ENCODE measurements around the gene DDX51. TPM values are rescaled to one million over a fixed set of nuclear protein-coding genes. Genes with fewer than 3 reads are reported as not detected.

Gene DDX51
- total and polyA plus RNA-seq, 2 of the 4 experiments (the other 2 are of a cell fraction) = 3.8 to 14.5 TPM

DNA sequence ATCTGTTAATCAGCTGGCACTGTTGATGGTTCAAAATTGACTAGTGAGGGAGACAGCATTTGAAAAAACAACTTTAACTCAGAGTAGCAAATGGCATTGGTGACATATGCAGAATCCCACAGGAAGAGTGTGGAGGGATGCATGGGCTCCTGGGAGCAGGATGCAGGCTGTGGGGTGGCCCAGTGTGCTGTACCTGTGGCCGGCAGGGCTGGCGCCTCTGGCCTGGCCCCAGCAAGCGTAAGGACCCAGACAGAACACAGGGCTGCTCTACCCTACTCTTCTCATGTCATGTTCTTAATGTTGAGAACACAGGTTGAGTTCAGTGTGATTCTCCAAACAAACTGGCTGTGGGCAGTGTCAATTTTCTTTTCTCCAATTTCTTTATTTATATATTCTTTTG, 33.4 kb downstream of the DDX51 start:
- H3K9me3 ChIP-seq (ENCODE audit: control insufficient read depth, insufficient read depth, low read length) = no peaks in the 10 kb centered on the region
- CTCF ChIA-PET = no interaction called here
- H2BK15ac ChIP-seq (ENCODE audit: low read depth, low read length) = no peak overlapping the region
- no peak overlapping the region for H2BK120ac ChIP-seq (ENCODE audit: low read depth, low read length)
- intact Hi-C loops (cut with micrococcal nuclease) (no loop called here), in situ Hi-C loops (cut with MboI; ENCODE audit: low sequenced_read_pairs) (no loop called here), dilution Hi-C loops (cut with HindIII; ENCODE audit: low sequenced_read_pairs, unreplicated experiment) (no loop called here)
- POLR2A ChIA-PET (ENCODE audit: unreplicated experiment) = no interaction called here
- ATAC-seq (ENCODE audit: low read depth) = no peak
- no CpG with 5 or more reads among the region's 3 CpGs for WGBS, 2 experiments (ENCODE audit: extremely low coverage in 2 of 2, insufficient read length in 1 of 2)
- no peak overlapping the region for H2AFZ ChIP-seq (replicated peaks; ENCODE audit: low read length, poor library complexity)
- TF ChIP-seq RAD21 (IDR thresholded peaks at IDR 0.05; ENCODE audit: low read length) (no peak), MXI1 (IDR thresholded peaks at IDR 0.05; ENCODE audit: borderline replicate concordance, low read depth, low read length) (no peak), NFE2L2 (IDR thresholded peaks at IDR 0.05; ENCODE audit: low read depth, low read length) (no peak), MAZ (IDR thresholded peaks at IDR 0.05; ENCODE audit: borderline replicate concordance, low read depth, low read length) (no peak), MAFK (IDR thresholded peaks at IDR 0.05; ENCODE audit: low read depth, low read length) (no peak), POLR2A (IDR thresholded peaks at IDR 0.05; ENCODE audit: low read depth, low read length) (no peak), SMC3 (IDR thresholded peaks at IDR 0.05; ENCODE audit: low read depth, low read length) (no peak), RFX5 (IDR thresholded peaks at IDR 0.05; ENCODE audit: low read depth, low read length) (no peak), RCOR1 (IDR thresholded peaks at IDR 0.05; ENCODE audit: insufficient replicate concordance, low read length) (no peak), CHD1 (IDR thresholded peaks at IDR 0.05; ENCODE audit: low read depth, low read length) (no peak), USF2 (IDR thresholded peaks at IDR 0.05; ENCODE audit: low read depth, low read length) (no peak), CEBPB (IDR thresholded peaks at IDR 0.05; ENCODE audit: low read depth, low read length) (no peak), BHLHE40 (IDR thresholded peaks at IDR 0.05; ENCODE audit: low read depth, low read length) (no peak), FOS (IDR thresholded peaks at IDR 0.05; ENCODE audit: low read depth, low read length) (no peak)
- TF ChIP-seq, protein P1, sequence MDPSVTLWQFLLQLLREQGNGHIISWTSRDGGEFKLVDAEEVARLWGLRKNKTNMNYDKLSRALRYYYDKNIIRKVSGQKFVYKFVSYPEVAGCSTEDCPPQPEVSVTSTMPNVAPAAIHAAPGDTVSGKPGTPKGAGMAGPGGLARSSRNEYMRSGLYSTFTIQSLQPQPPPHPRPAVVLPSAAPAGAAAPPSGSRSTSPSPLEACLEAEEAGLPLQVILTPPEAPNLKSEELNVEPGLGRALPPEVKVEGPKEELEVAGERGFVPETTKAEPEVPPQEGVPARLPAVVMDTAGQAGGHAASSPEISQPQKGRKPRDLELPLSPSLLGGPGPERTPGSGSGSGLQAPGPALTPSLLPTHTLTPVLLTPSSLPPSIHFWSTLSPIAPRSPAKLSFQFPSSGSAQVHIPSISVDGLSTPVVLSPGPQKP (IDR thresholded peaks at IDR 0.05; ENCODE audit: borderline replicate concordance, low read depth, low read length) = no peak
- TF ChIP-seq, protein P2, sequence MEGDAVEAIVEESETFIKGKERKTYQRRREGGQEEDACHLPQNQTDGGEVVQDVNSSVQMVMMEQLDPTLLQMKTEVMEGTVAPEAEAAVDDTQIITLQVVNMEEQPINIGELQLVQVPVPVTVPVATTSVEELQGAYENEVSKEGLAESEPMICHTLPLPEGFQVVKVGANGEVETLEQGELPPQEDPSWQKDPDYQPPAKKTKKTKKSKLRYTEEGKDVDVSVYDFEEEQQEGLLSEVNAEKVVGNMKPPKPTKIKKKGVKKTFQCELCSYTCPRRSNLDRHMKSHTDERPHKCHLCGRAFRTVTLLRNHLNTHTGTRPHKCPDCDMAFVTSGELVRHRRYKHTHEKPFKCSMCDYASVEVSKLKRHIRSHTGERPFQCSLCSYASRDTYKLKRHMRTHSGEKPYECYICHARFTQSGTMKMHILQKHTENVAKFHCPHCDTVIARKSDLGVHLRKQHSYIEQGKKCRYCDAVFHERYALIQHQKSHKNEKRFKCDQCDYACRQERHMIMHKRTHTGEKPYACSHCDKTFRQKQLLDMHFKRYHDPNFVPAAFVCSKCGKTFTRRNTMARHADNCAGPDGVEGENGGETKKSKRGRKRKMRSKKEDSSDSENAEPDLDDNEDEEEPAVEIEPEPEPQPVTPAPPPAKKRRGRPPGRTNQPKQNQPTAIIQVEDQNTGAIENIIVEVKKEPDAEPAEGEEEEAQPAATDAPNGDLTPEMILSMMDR (conservative IDR thresholded peaks at IDR 0.05; ENCODE audit: low read depth, low read length) = no peak
- no peak overlapping the region for H4K8ac ChIP-seq (ENCODE audit: low read depth in 2 of 2, low read length in 2 of 2)
- H4K91ac ChIP-seq (ENCODE audit: insufficient read depth, low read depth, low read length) = no peak overlapping the region
- no peak overlapping the region for H2BK5ac ChIP-seq (ENCODE audit: low read depth, low read length, poor library complexity, severe bottlenecking)
- BruUV-seq (replicated peaks) = no TSS peak
- H3K9ac ChIP-seq (ENCODE audit: low read depth, low read length) = no peak overlapping the region
- H3K4me3 ChIP-seq (ENCODE audit: insufficient read depth, low read depth, low read length) = no peak overlapping the region
- H3K4me2 ChIP-seq (ENCODE audit: low read depth, low read length) = no peak overlapping the region
- peaks cover 29% of the 10 kb centered on the region for H3K36me3 ChIP-seq (ENCODE audit: control insufficient read depth, insufficient read depth, low read length)
- H3K18ac ChIP-seq (ENCODE audit: low read depth, low read length) = no peak overlapping the region
- H3K9me1 ChIP-seq (ENCODE audit: insufficient read depth, low read length) = no peaks in the 10 kb centered on the region
- no peak overlapping the region for H2AK5ac ChIP-seq (ENCODE audit: low read depth, low read length)
- no peaks in the 10 kb centered on the region; the same call in 1 of the 2 replicates for H4K20me1 ChIP-seq (ENCODE audit: insufficient read depth, low read length)
- H3K79me1 ChIP-seq (ENCODE audit: low read depth in 1 of 2, low read length in 2 of 2) = peaks cover 4 to 5% of the 10 kb centered on the region in 2 experiments; a peak in 3 of 4 replicates
- H2AK9ac ChIP-seq (replicated peaks; ENCODE audit: low read depth, low read length, poor library complexity) = no peak overlapping the region
- no peak overlapping the region for H3K27ac ChIP-seq (ENCODE audit: insufficient read depth, low read length)
- H3K27me3 ChIP-seq (ENCODE audit: control insufficient read depth, insufficient read depth, low read length) = no peaks in the 10 kb centered on the region
- H3K4ac ChIP-seq (ENCODE audit: low read depth, low read length) = no peak overlapping the region
- no peak overlapping the region for H2BK20ac ChIP-seq (ENCODE audit: low read depth, low read length)
- peaks cover 2% of the 10 kb centered on the region; the same call in 1 of the 2 replicates for H3K4me1 ChIP-seq (ENCODE audit: control insufficient read depth, insufficient read depth, low read length)
- H4K5ac ChIP-seq (ENCODE audit: low read depth, low read length) = no peak overlapping the region
- no peak overlapping the region for H3K23ac ChIP-seq (ENCODE audit: low read depth, low read length)
- H3K56ac ChIP-seq (ENCODE audit: extremely low read depth, insufficient read depth, low read length) = no peak overlapping the region
- no peak overlapping the region for H3K14ac ChIP-seq (replicated peaks; ENCODE audit: low read depth, low read length)
- no peak for DNase-seq
